ENCODE measurements around the gene ATIC. TPM values are rescaled to one million over a fixed set of nuclear protein-coding genes. Genes with fewer than 3 reads are reported as not detected.
"Not testable (repeated sequence)": the region's sequence is repeated elsewhere in the genome, so short reads cannot be mapped to it uniquely, and the experiment has no call there.

The ATIC gene
- total RNA-seq, 1 donor from 2014 or later: 55.0 TPM

DNA sequence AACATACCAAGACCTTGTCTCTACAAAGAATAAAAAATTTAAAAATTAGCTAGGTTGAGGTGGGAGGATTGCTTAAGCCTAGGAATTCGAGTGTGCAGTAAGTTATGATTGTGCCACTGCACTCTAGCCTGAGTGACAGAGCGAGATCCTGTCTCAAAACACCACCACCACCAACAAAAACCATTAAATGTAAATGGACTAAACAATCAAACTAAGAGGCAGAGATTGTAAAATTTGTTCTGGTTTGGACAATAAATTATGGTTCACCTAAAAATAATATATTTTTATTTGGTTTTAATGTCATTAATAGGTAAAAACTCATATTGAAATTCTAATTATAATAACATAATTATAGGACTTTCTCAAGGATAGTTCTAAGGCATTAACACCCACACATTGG is 9.9 kb upstream of the ATIC start:
- intact Hi-C loops (cut with DNase I): no loop called here

DNA sequence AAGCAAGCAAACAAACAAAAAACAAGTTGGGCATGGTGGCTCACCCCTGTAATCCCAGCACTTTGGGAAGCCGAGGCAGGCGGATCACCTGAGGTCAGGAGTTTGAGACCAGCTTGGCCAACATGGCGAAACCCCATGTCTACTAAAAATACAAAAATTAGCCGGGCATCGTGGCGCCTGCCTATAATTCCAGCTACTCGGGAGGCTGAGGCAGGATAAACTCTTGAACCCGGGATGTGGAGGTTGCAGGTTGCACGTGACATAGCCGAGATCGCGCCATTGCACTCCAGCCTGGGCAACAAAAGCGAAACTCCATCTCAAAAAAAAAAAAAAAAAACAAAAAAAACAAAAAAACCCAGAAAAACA is 617 bp upstream of the ATIC start:
- intact Hi-C loops (cut with DNase I): loop anchor here (5.0 kb wide), 1 partner anchor 504 kb away; the partner anchor contains the start of gene BARD1
- DNase-seq (ENCODE audit: missing footprints); ATAC-seq: not testable (repeated sequence)

More for the DNA sequence above, 9.9 kb upstream of the ATIC start:
- ATAC-seq (no peak), DNase-seq (ENCODE audit: missing footprints) (no peak)

DNA sequence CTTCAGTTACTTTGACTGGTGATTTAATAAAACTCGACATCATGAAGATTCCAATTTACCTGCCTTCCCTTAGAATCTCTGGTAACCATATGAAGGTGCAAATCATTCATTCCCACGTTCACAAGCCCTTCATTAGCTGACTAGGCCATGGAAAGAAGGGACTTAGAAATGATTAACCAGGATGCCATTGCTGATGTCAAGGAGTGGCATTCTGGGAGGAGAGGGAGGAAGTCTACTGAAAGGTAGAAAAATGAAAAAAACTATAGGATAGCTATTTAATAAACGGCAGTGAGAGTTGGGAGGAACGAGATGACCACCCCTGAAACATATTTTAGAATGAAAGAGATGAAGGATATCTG is 1.4 kb downstream of the ATIC start:
- intact Hi-C loops (cut with DNase I): loop anchor here (5.0 kb wide), 1 partner anchor 506 kb away; the partner anchor contains the start of gene BARD1
- ATAC-seq: no peak

DNA sequence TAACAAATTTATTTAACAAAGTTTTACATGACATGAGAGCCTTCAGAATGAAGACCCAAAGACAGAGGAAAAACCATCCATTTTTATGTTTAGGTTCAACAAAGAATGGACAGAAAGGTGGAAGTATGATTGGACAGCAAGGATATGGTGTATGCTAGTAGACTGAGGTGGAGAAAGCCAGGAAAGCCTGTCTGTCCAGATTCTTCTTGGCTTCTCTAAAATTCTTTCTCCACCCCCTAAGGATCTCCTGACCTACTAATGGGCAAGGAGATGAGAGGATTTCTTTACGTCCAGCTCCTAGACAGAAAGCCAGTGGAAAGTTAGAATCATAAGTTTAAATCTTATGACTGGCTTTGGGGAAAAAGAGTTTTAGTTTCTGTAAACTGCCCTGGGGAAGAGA is 3.0 kb downstream of the ATIC start:
- intact Hi-C loops (cut with DNase I): loop anchor here (5.0 kb wide), 1 partner anchor 508 kb away; the partner anchor contains the start of gene BARD1
- ATAC-seq: no peak

More for the DNA sequence above, 1.4 kb downstream of the ATIC start:
- DNase-seq (ENCODE audit: missing footprints): no peak

DNA sequence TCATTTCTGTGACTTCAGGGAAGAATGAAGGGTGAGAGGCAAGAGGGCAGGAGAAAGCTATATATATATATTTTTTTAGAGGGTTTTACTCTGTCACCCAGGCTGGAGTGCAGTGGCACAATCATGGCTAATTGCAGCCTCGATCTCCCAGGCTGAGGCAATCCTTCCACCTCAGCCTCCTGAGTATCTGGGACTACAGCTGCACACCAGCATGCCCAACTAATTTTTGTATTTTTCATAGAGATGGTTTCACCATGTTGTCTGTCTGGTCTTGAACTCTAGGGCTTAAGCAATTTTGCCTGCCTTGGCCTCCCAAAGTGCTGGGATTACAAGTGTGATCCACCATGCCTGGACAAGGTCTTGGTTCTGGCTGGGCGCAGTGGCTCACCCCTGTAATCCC is 3.4 kb downstream of the ATIC start:
- no peak for ATAC-seq
- intact Hi-C loops (cut with DNase I): no loop called here
- no peak for DNase-seq (ENCODE audit: missing footprints)

More for the DNA sequence above, 3.0 kb downstream of the ATIC start:
- DNase-seq (ENCODE audit: missing footprints): no peak

DNA sequence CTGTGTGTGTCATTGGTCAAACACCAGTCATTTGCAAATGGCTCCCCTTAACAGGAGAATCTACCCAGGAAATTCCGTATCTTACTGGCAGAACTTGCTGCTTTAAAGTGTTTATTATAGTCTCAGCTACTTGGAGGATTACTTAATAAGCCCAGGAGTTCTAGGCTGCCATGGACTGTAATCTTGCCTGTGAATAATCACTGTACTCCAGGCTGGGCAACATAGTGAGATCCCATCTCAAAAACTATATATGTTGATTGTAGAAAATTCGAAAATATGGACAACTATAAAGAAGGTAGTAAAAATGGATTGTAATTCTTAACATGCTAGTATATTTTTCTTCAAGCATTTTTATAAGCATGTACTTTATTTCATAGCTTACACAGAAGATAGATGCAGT is 4.5 kb downstream of the ATIC start:
- intact Hi-C loops (cut with DNase I): no loop called here
- ATAC-seq (no peak), DNase-seq (ENCODE audit: missing footprints) (no peak)

DNA sequence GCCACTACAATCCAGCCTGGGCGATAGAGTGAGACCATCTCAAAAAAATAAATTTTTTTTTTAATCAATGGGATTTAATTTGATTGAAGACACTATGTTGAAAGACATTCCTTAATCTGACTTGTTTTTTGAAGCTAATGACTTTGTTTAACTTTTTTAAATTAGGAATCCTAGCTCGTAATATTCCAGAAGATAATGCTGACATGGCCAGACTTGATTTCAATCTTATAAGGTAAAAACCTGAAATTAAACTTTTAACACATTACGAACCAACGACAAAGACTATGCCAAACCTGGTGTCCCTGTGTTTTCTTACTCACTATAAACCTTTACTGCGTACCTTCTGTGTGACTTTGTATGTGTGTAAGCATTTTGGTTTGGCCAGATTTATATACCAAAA is 7.6 kb downstream of the ATIC start:
- ATAC-seq (no peak), DNase-seq (ENCODE audit: missing footprints) (no peak)
- intact Hi-C loops (cut with DNase I): no loop called here

DNA sequence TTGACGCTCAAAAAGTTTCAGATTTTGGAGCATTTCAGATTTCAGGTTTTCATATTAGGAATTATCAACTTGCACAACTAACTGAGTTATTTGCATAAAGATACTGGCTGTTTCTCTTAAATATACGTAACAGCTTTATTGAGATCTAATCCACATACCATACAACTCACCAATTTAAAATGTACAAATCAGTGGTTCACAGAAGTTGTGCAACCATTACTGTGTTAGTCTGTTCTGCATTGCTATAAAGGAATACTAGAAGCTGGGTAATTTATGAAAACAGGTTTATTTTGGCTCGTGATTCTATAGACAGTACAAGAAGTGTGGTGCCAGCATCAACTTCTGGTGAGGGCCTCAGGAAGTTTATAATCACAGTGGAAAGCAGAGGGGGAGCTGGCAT is 8.2 kb downstream of the ATIC start:
- DNase-seq (ENCODE audit: missing footprints) (no peak), ATAC-seq (no peak)
- intact Hi-C loops (cut with DNase I): no loop called here

DNA sequence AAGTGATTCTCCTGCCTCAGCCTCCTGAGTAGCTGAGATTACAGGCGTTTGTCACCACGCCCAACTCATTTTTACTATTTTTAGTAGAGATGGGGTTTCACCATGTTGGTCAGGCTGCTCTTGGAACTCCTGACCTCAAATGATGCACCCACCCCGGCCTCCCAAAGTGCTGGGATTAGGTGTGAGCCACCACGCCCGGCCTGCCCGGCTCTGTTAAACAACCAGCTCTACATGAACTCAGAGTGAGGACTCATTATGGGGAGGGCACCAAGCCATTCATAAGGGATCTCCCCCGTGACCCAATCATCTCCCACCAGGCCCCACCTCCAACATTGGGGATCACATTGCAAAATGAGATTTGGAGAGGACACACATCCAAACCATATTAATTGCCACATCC is 8.8 kb downstream of the ATIC start:
- ATAC-seq (no peak), DNase-seq (ENCODE audit: missing footprints) (no peak)
- intact Hi-C loops (cut with DNase I): no loop called here

DNA sequence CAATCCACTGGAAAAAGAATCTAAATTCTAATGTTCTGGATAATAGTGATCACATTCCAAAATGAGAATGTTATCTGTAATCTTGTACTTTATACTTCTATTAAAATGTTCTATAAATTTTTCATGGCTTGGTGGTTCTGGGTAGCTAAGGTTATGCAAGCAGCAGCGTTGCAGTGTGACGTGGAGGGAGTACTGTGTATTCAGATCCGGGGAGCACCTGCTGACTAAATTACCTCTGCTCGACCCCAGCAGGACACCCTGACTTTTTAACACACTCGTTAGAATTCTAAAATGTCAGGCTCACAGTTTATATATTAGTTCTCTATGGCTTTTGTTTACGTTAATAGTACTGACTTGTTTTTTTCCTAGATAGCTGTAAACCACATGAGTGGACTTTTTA is 13.0 kb downstream of the ATIC start:
- intact Hi-C loops (cut with DNase I): no loop called here
- no peak for ATAC-seq
- DNase-seq (ENCODE audit: missing footprints): no peak

DNA sequence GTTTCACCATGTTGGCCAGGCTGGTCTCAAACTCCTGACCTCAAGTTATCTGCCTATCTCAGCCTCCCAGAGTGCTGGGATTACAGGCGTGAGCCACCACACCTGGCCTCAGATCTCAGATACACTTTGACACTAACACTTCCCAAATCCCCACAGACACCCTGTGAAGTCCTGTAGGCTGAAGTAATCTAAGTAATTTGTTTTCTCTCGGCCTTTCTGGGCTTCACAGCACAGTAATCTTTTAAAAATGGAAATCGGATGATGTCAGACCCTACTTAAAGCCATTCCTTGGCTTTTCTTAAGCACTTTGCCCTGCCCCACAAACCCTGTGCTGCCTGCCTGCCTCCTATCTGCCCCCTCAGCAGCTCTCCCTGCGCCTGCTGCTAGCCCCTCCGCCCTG is 16.2 kb downstream of the ATIC start:
- ATAC-seq (no peak), DNase-seq (ENCODE audit: missing footprints) (no peak)
- intact Hi-C loops (cut with DNase I): no loop called here

DNA sequence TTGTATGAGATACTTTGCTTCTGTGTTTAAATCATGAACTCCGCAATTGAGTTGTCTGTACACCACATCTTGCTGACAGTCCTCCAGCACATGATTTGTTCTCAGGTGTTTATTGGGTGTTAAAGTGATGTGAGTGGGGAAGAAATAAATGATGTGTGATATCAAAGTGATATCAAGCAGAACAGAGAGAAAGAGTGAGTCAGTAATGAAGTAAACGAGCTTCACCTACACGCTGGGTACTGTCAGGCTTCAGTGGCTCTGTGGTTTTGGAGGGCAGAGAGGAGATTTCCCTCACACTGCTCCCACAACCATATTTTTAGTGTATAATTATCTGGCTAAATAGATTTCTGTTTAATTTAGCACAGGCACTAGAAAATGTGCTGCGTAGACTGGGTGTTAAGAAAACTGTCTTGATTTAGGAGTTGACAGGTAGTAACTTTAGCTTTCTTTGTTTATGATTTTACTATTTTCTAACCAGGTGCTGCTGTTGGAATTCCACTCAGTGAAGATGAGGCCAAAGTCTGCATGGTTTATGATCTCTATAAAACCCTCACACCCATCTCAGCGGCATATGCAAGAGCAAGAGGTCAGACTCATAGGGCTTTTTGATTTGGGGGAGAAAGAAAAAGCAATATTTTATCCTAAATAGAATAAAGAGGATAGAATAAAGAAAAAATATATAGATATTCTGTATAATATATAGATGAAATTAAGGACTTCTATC is 21.2 kb downstream of the ATIC start:
- no peak for ATAC-seq

DNA sequence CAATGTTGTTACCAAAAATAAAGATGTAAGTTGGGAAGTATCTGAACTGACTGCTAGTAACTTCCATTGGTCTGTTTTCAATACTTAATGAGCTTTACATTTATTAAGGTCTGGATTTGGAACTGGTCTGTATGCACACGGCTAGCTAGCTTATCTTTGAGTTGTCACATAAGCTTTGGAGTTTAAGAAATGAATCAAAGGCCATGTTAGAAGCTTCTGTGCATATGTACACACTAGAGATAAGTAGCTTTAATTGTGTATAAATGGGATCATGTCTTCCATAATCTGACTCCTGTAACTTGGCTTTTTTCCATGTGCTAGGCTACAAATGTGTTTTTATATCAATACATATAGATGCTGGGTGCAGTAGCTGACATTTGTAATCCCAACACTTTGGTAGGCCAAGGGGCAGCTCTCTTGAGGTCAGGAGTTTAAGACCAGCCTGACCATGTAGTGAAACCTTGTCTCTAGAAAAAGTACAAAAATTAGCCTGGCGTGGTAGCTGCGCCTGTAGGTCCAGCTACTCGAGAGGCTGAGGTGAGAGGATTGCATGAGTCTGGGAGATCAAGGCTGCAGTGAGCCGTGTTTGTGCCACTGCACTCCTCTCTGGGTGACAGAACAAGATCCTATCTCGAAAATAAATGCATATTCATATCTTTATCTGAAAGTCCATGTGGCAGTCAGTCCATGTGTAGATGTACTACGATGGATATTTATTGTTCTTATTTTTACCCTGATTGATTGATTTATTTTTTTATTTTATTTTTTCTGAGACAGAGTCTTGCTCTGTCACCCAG is 27.2 kb downstream of the ATIC start:
- no peak for DNase-seq (ENCODE audit: missing footprints)
- intact Hi-C loops (cut with DNase I): no loop called here
- ATAC-seq: no peak

More for the DNA sequence above, 21.2 kb downstream of the ATIC start:
- no peak for DNase-seq (ENCODE audit: missing footprints)
- intact Hi-C loops (cut with DNase I): no loop called here

DNA sequence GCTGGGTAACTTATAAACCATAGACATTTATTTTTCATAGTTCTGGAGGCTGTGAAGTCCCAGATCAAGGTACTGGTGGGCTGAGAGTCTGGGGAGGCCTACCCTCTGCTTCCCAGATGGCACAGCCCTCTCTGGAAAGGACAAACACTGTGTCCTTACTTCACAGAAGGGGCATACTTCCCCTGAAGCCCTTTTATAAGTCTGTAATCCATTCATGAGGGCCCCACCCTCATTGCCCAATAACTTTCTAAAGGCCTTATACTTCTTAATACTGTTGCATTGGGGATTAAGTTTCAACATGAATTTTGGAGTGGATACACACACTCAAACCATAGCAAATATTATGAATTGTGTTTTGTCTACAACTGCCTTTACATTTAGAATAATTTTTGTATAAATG is 36.0 kb downstream of the ATIC start:
- intact Hi-C loops (cut with DNase I): no loop called here
- no peak for ATAC-seq
- no peak for DNase-seq (ENCODE audit: missing footprints)

DNA sequence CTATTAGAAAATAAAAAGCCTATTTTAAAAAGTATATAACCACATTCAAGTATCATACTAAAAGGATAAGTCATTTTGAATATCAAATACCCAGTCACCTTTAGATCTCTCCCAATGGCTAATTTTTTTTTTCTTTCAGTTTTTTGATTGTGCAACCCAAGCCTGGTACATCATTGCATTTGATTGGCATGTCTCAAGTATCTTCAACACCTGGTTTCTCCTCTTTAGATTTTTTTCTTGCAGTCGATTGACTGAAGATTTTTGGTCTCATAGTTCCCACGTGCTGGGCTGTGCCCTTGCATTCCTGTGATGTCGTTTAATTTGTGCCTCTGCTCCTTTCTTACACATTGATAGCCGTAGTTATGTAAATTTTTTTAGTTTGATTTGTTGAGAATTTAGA is 40.7 kb downstream of the ATIC start:
- no peak for ATAC-seq
- no peak for DNase-seq (ENCODE audit: missing footprints)
- intact Hi-C loops (cut with DNase I): no loop called here

DNA sequence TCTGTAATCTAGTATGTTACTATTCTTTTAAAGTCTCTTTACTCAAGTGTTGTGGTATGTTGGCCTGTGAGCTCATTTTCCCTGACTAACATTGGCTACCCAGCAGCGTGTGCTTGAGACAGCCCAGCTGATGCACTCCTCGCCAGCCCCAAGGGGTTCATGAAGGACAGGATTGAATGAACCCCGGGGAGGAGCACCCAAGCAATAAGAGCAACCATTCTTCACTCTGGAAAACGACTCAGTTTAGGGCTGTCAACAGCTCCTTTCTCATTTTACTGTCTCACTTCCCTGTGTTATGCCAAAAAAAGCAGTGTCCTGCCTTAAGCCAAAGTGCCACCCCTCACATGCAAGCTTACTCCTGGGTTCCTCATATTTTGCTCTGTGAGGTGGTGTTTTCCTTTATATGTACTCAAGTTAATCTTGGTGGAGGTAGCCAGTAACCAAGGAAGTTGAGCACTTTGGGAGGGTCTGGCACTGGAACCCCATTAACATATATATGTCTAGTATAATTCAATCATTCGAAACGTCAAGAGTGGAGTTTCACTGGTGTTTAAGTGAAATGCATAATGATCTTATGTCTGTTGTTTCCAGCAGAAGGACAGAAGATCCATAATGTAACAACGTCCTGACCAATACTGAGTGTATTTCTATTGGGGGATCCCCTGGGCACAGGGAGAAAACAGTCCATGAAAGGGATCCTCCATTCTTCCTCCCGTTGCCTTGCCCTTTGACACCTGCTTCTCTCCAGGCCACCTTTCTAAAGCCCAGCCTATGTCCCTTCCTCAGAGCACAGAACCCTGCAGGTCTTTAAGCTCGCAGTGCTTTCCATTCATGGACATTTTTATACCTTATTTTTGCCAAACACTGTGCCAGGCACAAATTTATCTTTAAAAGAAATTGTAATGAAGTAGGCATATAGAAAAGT is 43.2 kb downstream of the ATIC start:
- intact Hi-C loops (cut with DNase I): no loop called here
- ATAC-seq (peak; percentile 39), DNase-seq (ENCODE audit: missing footprints) (no peak)

DNA sequence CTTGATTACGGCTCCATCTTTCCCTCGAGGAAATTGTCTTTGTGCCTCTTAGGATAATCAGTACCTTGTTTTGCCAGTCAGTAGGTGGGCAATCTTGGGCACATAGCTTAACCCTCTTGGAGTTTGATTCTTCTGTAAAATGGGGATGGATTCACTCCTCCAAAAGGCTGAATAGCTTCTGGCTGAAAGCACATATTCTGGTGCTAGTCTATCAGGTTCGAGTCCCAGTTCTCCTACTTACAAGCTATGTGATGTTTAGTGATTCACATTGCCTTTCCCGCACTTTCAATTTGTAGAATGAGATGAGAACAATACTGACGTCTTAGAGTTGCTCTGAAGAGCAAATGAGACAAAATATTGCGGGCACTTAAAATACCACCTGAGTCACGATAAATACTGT is 43.9 kb downstream of the ATIC start:
- no peak for ATAC-seq

DNA sequence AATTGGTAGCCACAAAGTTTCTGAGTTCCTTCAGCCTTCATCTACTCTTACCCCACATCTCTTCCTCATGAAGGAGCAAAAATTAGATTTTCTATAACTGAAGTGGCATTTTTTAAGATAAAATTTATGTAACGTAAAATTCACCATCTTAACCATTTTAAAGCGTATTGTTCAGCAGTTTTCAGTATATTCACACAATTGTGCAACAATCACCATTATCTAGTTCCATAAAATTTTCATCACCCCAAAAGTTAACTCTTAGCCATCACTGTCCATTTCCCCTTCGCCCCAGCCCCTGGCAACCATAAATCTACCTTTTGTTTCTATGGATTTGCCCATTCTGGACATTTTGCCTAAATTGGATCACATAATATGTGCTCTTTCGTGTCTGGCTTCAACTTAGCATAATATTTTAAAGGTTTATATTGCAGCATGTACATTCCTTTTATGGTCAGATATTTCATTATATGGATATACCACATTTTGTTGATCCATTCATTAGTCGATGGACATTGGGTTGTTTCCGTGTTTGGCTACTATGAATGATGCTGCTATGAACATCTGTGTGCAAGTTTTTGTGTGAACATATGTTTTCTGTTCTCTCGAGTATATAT is 44.6 kb downstream of the ATIC start:
- ATAC-seq: no peak
- intact Hi-C loops (cut with DNase I): no loop called here
- no peak for DNase-seq (ENCODE audit: missing footprints)

More for the DNA sequence above, 43.9 kb downstream of the ATIC start:
- intact Hi-C loops (cut with DNase I): no loop called here
- DNase-seq (ENCODE audit: missing footprints): no peak

DNA sequence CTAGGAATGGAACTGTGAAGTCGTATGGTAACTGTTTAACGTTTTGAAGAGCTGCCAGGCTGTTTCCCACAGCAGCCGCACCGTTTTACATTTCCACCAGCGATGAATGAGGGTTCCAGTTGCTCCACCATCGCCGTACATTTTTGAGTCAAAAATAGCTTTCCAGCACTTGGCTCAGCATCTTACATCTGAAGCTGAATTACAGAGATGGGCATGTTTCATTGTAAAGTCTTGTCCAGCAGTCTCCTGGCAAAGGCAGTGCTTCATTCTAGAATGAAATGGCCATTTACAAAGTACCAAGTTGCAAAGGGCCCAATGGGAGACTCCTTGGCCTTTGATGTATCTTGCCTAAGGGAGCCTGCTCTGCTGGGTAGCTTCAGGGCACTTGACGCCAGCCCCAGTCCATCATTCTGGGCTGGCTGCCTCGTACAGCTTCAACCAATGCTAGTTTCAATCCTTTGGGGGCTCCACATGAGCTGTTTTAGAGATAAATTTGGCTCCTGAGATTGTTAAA is 45.1 kb downstream of the ATIC start:
- no peak for ATAC-seq
- no peak for DNase-seq (ENCODE audit: missing footprints)
- intact Hi-C loops (cut with DNase I): no loop called here
